ENCODE data around the gene RSKR.

DNA sequence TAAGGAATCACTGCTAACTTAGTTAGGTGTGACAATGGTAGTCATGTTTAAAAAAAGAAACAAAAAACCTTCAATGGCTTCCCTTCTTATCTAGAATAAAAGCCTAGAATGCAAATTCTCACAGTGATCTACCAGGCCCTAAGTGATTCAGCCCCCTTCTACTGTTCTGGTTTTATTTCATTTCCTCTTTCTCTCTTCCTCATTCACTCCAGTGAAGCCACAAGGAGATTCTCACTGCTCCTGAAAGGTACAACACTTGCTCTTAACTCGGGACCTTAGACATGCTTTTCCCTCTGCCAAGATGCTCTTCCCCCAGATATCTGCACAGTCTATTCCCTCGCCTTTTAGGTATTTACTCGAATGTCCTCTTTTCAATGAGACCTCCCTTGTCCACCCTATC, 46.4 kb downstream of the RSKR start:
- TF ChIP-seq POLR2A (IDR thresholded peaks at IDR 0.05): no peak
- TF ChIP-seq, protein P1, sequence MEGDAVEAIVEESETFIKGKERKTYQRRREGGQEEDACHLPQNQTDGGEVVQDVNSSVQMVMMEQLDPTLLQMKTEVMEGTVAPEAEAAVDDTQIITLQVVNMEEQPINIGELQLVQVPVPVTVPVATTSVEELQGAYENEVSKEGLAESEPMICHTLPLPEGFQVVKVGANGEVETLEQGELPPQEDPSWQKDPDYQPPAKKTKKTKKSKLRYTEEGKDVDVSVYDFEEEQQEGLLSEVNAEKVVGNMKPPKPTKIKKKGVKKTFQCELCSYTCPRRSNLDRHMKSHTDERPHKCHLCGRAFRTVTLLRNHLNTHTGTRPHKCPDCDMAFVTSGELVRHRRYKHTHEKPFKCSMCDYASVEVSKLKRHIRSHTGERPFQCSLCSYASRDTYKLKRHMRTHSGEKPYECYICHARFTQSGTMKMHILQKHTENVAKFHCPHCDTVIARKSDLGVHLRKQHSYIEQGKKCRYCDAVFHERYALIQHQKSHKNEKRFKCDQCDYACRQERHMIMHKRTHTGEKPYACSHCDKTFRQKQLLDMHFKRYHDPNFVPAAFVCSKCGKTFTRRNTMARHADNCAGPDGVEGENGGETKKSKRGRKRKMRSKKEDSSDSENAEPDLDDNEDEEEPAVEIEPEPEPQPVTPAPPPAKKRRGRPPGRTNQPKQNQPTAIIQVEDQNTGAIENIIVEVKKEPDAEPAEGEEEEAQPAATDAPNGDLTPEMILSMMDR (IDR thresholded peaks at IDR 0.05): no peak
- TF ChIP-seq EP300 (IDR thresholded peaks at IDR 0.05): no peak
